SK-N-MC (cell line): ENCODE data around the gene GBE1.
"Not testable (repeated sequence)": the region's sequence is repeated elsewhere in the genome, so short reads cannot be mapped to it uniquely, and the experiment has no call there.

Experiments used
- DNase-seq: peaks from one replicate; pipeline ENCODE4 v3.0.0-alpha.2; 2011; ENCODE audit warnings: low read depth, low spot score
- H3K27ac ChIP-seq: fragments of 200-600 bp; sonication (generic); 2 replicates; pipeline ENCODE4 v1.5.1; 2016; ENCODE audit warnings: mixed run types
- H3K36me3 ChIP-seq: fragments of 200-600 bp; sonication (generic); 2 replicates; pipeline ENCODE4 v1.6.1; 2017; ENCODE audit warnings: antibody characterized with exemption, low read length, mixed read lengths; ENCODE audit not compliant: insufficient read depth
- H3K4me3 ChIP-seq: fragments of 200-600 bp; sonication (generic); 2 replicates; pipeline ENCODE4 v1.5.1; 2016
- H3K9ac ChIP-seq: fragments of 200-600 bp; sonication (generic); 2 replicates; pipeline ENCODE4 v1.8.0; 2017; ENCODE audit warnings: mixed run types, mixed read lengths; ENCODE audit not compliant: insufficient read length
- H3K9me3 ChIP-seq: fragments of 200-600 bp; sonication (generic); 2 replicates; pipeline ENCODE4 v1.6.1; 2017; ENCODE audit warnings: low read depth, mild to moderate bottlenecking, antibody characterized with exemption, low read length, moderate library complexity, mixed read lengths
- EZH2 ChIP-seq: fragments of 200-600 bp; sonication (generic); IDR thresholded peaks from one replicate; pipeline ENCODE4 v1.6.1; 2017; ENCODE audit warnings: antibody characterized with exemption
- FOXP2 ChIP-seq: optimal IDR thresholded peaks from 2 replicates; pipeline ENCODE3; 2011; ENCODE audit warnings: mild to moderate bottlenecking, moderate library complexity; ENCODE audit not compliant: insufficient read depth; ENCODE audit errors: extremely low read length, control extremely low read depth
- POLR2AphosphoS5 ChIP-seq: IDR thresholded peaks from 2 replicates; pipeline ENCODE4 v1.6.1; 2012; ENCODE audit warnings: mild to moderate bottlenecking, low read depth, low read length, borderline replicate concordance

Gene GBE1

DNA sequence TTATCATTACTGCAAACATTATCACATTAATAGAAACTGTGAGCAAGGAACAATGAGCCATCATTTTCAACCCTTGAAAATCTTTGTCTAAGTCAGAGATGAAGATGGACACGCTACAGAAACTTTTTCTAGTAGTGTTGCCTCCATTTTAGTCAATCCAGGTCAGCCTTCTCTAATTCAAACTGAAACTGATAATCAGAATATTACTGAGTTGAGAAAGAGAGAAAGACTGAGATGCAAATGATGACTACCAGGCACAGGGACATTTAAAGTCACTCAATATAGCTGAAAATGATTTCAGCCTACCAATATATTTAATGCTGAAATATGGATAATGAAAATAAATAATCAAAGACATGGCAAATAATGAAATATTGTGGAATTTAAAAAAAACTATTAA lies 261.4 kb downstream of the GBE1 start:
- TF ChIP-seq FOXP2 (no peak), EZH2 (no peak), POLR2AphosphoS5 (no peak)
- Histone ChIP-seq H3K9me3 (no peaks in the 10 kb centered on the region), H3K4me3 (no peak overlapping the region), H3K27ac (no peak overlapping the region), H3K9ac (no peak overlapping the region), H3K36me3 (no peaks in the 10 kb centered on the region)
- no peak for DNase-seq

DNA sequence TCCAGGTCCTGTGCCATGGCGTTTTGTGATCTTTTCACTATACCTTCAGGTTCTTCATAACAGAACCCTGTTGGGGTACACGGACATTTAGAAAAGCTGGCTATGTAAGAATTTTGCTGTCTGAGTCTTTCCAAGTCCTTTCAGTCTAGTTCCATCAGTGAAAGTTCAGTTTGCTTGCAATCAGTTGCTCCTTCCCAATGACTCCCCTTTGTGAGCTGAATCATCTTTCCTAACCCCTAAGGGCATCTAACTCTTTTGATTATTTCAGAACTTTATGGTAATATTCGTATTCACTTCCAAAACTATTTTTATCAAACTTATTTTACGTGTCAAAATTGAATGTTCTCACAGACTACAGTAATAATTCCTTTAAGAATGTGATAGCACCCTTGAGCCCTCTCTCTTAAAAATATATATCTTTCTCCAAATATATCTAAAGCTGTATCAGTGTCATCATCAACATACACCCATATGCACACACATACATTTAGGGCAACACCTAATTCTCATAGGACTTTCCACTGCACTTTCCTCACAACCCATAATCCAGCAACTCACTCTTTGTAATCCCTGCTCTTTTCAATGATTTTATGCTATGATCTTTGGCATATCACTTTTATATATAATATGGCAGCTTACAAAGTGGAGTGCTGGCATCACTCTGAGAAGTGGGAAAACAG lies 263.7 kb downstream of the GBE1 start:
- TF ChIP-seq FOXP2 = no peak
- no peak for TF ChIP-seq EZH2
- TF ChIP-seq POLR2AphosphoS5 = no peak
- Histone ChIP-seq H3K9ac (no peak overlapping the region), H3K4me3 (no peak overlapping the region), H3K36me3 (no peaks in the 10 kb centered on the region), H3K27ac (no peak overlapping the region), H3K9me3 (no peaks in the 10 kb centered on the region)
- DNase-seq = no peak

DNA sequence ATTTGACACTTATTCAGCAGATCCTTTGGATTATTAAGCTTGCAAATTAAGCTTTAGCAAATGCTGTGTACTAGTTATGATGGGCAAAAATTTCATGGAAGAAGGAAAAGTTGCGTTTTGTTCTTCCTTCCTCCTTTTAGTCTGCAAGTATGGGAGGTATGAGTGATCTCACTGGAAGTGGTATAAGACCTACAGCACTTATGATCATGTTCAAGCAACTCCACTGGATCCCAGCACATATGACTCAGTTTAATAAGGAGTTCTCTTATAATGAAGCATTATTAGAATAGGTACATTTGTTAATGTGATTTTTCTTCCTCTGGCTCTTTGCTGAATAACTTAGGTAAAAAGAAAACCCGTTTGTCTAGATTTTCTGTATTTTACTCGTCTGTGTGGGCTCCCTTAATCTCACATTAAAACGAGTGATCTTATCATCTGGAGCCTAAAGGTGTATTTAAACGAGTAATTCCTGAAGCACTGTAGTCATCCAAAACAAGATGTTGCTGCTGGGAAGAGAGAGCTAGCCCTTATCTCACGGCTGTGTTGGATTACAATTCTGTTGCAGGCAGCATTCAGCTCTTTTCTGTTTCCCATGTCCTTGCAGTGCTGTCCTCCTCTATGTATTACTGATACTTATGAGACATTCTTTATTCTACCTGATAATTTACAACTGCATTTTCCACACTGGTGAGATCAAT lies 264.9 kb downstream of the GBE1 start:
- H3K4me3 ChIP-seq = no peak overlapping the region
- DNase-seq = no peak
- H3K36me3 ChIP-seq = no peaks in the 10 kb centered on the region
- H3K9ac ChIP-seq = no peak overlapping the region
- no peak for TF ChIP-seq FOXP2
- TF ChIP-seq POLR2AphosphoS5 = no peak
- no peak for TF ChIP-seq EZH2
- no peak overlapping the region for H3K27ac ChIP-seq
- no peaks in the 10 kb centered on the region for H3K9me3 ChIP-seq

DNA sequence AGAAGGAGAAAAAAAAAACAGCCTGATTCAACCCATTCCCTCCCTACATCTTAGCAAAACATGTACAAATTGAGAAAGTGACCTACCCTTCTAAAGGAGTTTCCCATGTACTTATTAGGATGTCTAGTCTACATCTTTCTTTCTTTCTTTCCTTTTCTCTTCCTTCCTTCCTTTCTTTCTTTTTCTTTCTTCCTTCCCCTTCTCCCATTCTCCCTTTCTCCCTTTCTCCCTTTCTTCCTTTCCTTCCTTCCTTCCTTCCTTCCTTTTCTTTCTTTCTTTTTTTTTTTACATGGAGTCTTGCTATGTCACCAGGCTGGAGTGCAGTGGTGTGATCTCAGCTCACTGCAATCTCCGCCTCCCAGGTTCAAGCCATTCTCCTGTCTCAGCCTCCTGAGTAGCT lies 269.0 kb downstream of the GBE1 start:
- not testable (repeated sequence) for H3K36me3 ChIP-seq, H3K4me3 ChIP-seq, H3K9ac ChIP-seq, DNase-seq, H3K9me3 ChIP-seq, H3K27ac ChIP-seq

DNA sequence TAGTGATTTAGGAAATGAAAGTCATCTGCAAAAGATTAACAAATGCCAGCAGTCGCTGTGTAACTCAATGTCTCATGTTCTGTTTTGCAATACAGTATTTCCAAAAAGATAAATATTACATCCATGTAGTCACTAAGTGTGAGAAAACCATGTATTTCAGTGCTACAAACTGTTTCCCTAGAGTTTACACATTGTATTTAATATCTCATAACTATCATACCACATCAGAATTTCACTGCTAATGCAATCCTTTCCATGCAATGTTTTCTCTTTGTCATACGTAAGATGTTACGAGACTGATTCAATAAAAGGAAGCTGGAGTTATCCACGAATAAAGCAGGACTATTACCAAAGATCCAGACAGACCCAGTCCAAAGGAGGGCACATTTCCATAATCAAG lies 269.4 kb downstream of the GBE1 start:
- no peak overlapping the region for H3K4me3 ChIP-seq
- H3K36me3 ChIP-seq = no peaks in the 10 kb centered on the region
- no peaks in the 10 kb centered on the region for H3K9me3 ChIP-seq
- TF ChIP-seq EZH2 (no peak), POLR2AphosphoS5 (no peak), FOXP2 (no peak)
- DNase-seq = no peak
- no peak overlapping the region for H3K27ac ChIP-seq
- no peak overlapping the region for H3K9ac ChIP-seq

DNA sequence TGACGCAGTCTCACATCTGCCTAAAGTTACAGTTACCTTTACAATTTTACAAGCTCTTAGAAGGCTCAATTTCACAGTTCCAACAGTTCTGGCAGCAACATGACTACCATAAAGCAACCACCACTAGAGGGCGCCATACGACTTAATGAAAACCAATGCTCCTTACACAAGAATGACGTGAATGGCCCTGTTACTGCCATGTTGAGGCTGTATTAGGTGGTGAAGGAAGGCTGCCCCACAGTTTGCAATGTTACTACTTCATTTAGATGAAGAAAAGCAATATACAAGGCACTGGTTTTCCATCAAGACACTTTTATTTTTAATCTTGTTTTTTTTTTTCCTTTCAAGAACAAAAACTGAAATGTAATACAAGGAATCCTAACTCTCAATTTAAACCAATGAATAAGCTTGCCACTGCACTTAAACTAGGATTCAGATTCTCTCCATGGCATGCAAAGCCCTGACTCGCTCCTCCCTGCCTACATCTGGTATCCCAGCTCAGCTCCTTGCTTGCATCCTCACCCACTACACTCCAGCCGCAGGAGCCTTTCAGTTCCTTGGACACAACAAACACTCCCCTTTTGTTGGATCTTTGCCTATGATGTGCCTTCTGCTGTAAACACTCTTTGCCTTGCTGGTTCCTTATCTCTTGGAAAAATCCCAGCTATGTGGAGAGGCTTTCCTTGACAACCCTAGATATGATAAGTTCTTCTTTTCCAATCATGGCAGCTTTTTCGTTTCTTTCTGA lies 270.7 kb downstream of the GBE1 start:
- DNase-seq = peak; percentile 64
- no peak for TF ChIP-seq FOXP2
- TF ChIP-seq EZH2 = no peak
- TF ChIP-seq POLR2AphosphoS5 = no peak
- no peak overlapping the region for H3K9ac ChIP-seq

DNA sequence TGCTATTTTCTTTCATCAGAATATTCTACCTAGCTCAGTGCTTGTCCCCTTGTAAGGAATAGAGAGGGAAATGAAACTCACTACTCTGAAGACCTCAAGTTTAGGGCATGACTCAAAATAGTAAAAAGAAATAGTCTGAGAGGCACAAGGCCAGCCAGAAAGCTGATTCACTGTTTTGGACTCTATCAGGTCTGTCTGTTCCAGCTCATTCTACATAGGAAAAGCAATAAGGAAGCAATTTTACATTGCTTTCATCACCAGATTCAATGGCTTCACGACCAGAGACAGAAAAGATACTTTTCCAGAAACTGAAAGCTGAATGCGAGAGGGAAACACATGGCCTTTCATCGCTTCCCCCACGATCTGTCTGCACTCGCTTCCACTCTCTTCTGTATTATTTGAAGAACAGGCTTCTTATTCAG lies 276.0 kb downstream of the GBE1 start:
- H3K36me3 ChIP-seq = no peaks in the 10 kb centered on the region
- no peak for TF ChIP-seq POLR2AphosphoS5
- TF ChIP-seq EZH2 = no peak
- TF ChIP-seq FOXP2 = no peak
- DNase-seq = no peak
- H3K4me3 ChIP-seq = no peak overlapping the region
- H3K9me3 ChIP-seq = no peaks in the 10 kb centered on the region
- H3K27ac ChIP-seq = no peak overlapping the region
- no peak overlapping the region for H3K9ac ChIP-seq

More for the DNA sequence above, 270.7 kb downstream of the GBE1 start:
- Histone ChIP-seq H3K36me3 (no peaks in the 10 kb centered on the region), H3K27ac (no peak overlapping the region), H3K9me3 (no peaks in the 10 kb centered on the region), H3K4me3 (no peak overlapping the region)

DNA sequence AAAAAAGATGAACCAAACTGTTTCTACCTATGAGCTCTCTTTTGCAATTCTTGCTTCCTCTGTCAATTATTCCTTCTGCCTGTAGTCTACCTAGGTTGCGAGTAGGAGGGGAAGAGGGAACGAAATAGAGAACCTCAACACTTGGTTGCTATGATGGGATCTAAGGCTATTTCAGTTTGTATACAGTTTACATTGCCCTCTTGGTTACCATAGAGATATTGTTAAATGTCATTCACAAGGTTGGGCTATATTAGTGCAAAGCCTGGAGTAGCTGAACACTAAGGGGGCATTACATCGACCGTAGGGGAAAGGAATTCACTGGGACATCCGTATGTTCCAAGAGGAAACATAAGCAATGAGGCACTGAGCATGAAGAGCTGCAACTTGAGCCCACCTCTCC lies 276.9 kb downstream of the GBE1 start:
- Histone ChIP-seq H3K9me3 (no peaks in the 10 kb centered on the region), H3K27ac (no peak overlapping the region), H3K4me3 (no peak overlapping the region), H3K9ac (no peak overlapping the region), H3K36me3 (no peaks in the 10 kb centered on the region)
- no peak for DNase-seq
- TF ChIP-seq POLR2AphosphoS5 = no peak
- no peak for TF ChIP-seq FOXP2
- no peak for TF ChIP-seq EZH2
